Mesothelial cell of epicardium (in vitro differentiated cells): ENCODE data around the gene SLTM. TPM values are rescaled to one million over a fixed set of nuclear protein-coding genes. Genes with fewer than 3 reads are reported as not detected.
"Not testable (repeated sequence)": the region's sequence is repeated elsewhere in the genome, so short reads cannot be mapped to it uniquely, and the experiment has no call there.

Experiments
- DNase-seq, 2 experiments: peaks; one replicate each; pipeline ENCODE4 v3.0.0; 2021; ENCODE audit warnings: low spot score in 2 of 2; ENCODE audit not compliant: unreplicated experiment in 2 of 2
- H3K27ac Mint-ChIP-seq: 2 replicates; pipeline ENCODE4 v1.8.0; 2021; ENCODE audit warnings: mixed read lengths
- H3K27me3 Mint-ChIP-seq: 2 replicates; pipeline ENCODE4 v1.8.0; 2021; ENCODE audit warnings: low read depth, mixed read lengths
- H3K36me3 Mint-ChIP-seq: 2 replicates; pipeline ENCODE4 v1.8.0; 2021; ENCODE audit warnings: mixed read lengths
- H3K4me1 Mint-ChIP-seq: 2 replicates; pipeline ENCODE4 v1.8.0; 2021; ENCODE audit warnings: mixed read lengths
- H3K4me3 Mint-ChIP-seq: 2 replicates; pipeline ENCODE4 v1.8.0; 2021; ENCODE audit warnings: mild to moderate bottlenecking, moderate library complexity, mixed read lengths
- H3K9me3 Mint-ChIP-seq: 2 replicates; pipeline ENCODE4 v1.8.0; 2021; ENCODE audit warnings: mixed read lengths
- CTCF ChIP-seq: fragments of 200-600 bp; sonication (generic); IDR thresholded peaks from one replicate; pipeline ENCODE4 v1.5.0; 2021; ENCODE audit warnings: antibody characterized with exemption; ENCODE audit not compliant: unreplicated experiment
- total RNA-seq: library from RNA; stranded (reverse); gene quantifications from 3 replicates; pipeline ENCODE4 v1.2.1, GENCODE V29; 2021

The SLTM gene
- total RNA-seq, 1 donor from 2014 or later, result 116 TPM

- no peak for DNase-seq
- Mint-ChIP-seq H3K36me3 (peaks cover 11% of the 10 kb centered on the region), H3K9me3 (no peaks in the 10 kb centered on the region), H3K27me3 (no peaks in the 10 kb centered on the region), H3K27ac (no peak overlapping the region), H3K4me1 (peaks cover 9% of the 10 kb centered on the region), H3K4me3 (no peak overlapping the region)
- TF ChIP-seq CTCF, result no peak
These were observed 77.4 kb downstream of the SLTM start for GRCh38 chr15:58856086-58856485.

GRCh38 chr15:58854593-58854992 lies 78.9 kb downstream of the SLTM start:
- TF ChIP-seq CTCF, result no peak
- no peak for DNase-seq
- peaks cover 17% of the 10 kb centered on the region for H3K36me3 Mint-ChIP-seq
- H3K4me1 Mint-ChIP-seq, result peaks cover 9% of the 10 kb centered on the region
- no peak overlapping the region for H3K4me3 Mint-ChIP-seq
- H3K9me3 Mint-ChIP-seq, result no peaks in the 10 kb centered on the region
- H3K27me3 Mint-ChIP-seq, result no peaks in the 10 kb centered on the region
- peak overlapping the region; percentile 49 for H3K27ac Mint-ChIP-seq

- no peak for DNase-seq
- no peak for TF ChIP-seq CTCF
- Mint-ChIP-seq H3K36me3 (peaks cover 27% of the 10 kb centered on the region), H3K9me3 (no peaks in the 10 kb centered on the region), H3K27me3 (no peaks in the 10 kb centered on the region), H3K4me3 (no peak overlapping the region), H3K4me1 (peaks cover 9% of the 10 kb centered on the region), H3K27ac (no peak overlapping the region)
These were observed 81.1 kb downstream of the SLTM start for GRCh38 chr15:58852347-58852746.

GRCh38 chr15:58851205-58851604 lies 82.3 kb downstream of the SLTM start:
- DNase-seq, H3K9me3 Mint-ChIP-seq, H3K4me1 Mint-ChIP-seq, H3K27ac Mint-ChIP-seq, H3K27me3 Mint-ChIP-seq, H3K4me3 Mint-ChIP-seq: not testable (repeated sequence)
- H3K36me3 Mint-ChIP-seq, result peaks cover 33% of the 10 kb centered on the region

- H3K27ac Mint-ChIP-seq, result no peak overlapping the region
- peaks cover 31% of the 10 kb centered on the region for H3K36me3 Mint-ChIP-seq
- H3K4me1 Mint-ChIP-seq, result peaks cover 4% of the 10 kb centered on the region
- no peaks in the 10 kb centered on the region for H3K27me3 Mint-ChIP-seq
- no peaks in the 10 kb centered on the region for H3K9me3 Mint-ChIP-seq
- H3K4me3 Mint-ChIP-seq, result no peak overlapping the region
- TF ChIP-seq CTCF, result no peak
- DNase-seq, result no peak
These were observed 90.6 kb downstream of the SLTM start for GRCh38 chr15:58842713-58843396.

- Mint-ChIP-seq H3K9me3 (no peaks in the 10 kb centered on the region), H3K27me3 (no peaks in the 10 kb centered on the region), H3K4me3 (no peak overlapping the region), H3K36me3 (peaks cover 16% of the 10 kb centered on the region), H3K27ac (no peak overlapping the region), H3K4me1 (peaks cover 4% of the 10 kb centered on the region)
- DNase-seq, result no peak
- TF ChIP-seq CTCF, result no peak
These were observed 93.4 kb downstream of the SLTM start for GRCh38 chr15:58840048-58840447.
